Subcutaneous preadipocyte (primary cell): ENCODE measurements around the gene NUDT10. TPM values are rescaled to one million over a fixed set of nuclear protein-coding genes. Genes with fewer than 3 reads are reported as not detected.

Experiments used
- total RNA-seq: library from RNA; depleted of rRNA; stranded (reverse); fragments of >200 nt; gene quantifications from 2 replicates; pipeline ENCODE4 v1.2.3, GENCODE V29; 2012

NUDT10 gene
- 1.5 and 2.2 TPM in 2 replicates for total RNA-seq

GRCh38 chrX:51332188-51332942 is at the start of gene NUDT10:
Gene NUDT10, plus strand, starts transcription at chrX:51332822. Its CDS starts 144 bp downstream, at chrX:51332966.

Other genes with a start within 250 kb of the NUDT10 start
- gene NUDT11, start 163.8 kb downstream of the NUDT10 start, total RNA-seq, result 10.3 and 12.1 TPM in 2 replicates